ENCODE measurements around the gene EDDM13. TPM values are rescaled to one million over a fixed set of nuclear protein-coding genes. Genes with fewer than 3 reads are reported as not detected.

EDDM13 gene
- total and polyA plus RNA-seq, 2 of the 8 experiments (the other 6 are each of a cell fraction or from before 2014, with no cell fraction given): not detected

DNA sequence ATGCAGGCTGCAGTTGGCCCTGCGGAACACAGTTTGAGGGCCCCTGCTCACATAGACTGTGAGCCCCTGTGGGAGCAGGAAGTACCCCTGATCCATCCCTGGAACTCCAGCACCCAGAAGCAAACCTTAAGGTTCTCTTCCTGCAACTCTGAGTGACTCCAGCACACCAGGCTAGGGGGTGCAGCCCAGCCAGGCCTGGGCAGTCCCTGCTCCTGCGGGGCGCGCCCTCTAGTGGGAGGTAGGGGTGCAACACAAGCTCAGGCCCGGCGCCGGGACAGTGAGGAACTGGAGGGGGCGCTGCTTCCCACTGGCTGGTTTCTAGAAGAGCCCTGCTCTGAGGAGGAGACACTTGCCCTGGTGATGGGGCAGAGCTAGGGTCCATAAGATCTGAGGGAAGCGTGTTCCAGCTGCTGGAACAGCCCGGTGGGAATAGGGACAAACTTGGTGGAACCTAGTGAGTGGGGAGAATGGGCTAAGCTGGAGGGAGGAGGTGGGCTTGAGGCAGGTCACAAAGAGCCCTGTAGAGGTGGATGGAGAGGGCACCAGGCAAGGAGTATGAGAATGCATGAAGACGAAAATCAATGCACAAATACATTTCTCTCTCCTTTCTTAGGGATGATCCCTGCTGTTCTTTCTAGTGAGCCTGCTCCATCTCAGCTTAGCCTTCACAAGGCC, 37.1 kb downstream of the EDDM13 start (continued):
- TF ChIP-seq, protein P1, sequence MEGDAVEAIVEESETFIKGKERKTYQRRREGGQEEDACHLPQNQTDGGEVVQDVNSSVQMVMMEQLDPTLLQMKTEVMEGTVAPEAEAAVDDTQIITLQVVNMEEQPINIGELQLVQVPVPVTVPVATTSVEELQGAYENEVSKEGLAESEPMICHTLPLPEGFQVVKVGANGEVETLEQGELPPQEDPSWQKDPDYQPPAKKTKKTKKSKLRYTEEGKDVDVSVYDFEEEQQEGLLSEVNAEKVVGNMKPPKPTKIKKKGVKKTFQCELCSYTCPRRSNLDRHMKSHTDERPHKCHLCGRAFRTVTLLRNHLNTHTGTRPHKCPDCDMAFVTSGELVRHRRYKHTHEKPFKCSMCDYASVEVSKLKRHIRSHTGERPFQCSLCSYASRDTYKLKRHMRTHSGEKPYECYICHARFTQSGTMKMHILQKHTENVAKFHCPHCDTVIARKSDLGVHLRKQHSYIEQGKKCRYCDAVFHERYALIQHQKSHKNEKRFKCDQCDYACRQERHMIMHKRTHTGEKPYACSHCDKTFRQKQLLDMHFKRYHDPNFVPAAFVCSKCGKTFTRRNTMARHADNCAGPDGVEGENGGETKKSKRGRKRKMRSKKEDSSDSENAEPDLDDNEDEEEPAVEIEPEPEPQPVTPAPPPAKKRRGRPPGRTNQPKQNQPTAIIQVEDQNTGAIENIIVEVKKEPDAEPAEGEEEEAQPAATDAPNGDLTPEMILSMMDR (IDR thresholded peaks at IDR 0.05; ENCODE audit: control extremely low read depth in 1 of 3, insufficient read depth in 1 of 3, low read depth in 1 of 3, low read length in 3 of 3): peak; percentile 100
- 0 out of 2 replicates have a peak, but pooled peaks have one; percentile 14 for TF ChIP-seq SP1 (IDR thresholded peaks at IDR 0.05; ENCODE audit: low read depth, low read length)
- TF ChIP-seq YY1 (IDR thresholded peaks at IDR 0.05; ENCODE audit: low read depth, low read length): peak; percentile 69; the same call in 1 of the 2 replicates
- TF ChIP-seq NANOG (IDR thresholded peaks at IDR 0.05; ENCODE audit: insufficient read depth, low read depth, low read length, poor library complexity, severe bottlenecking): peak; percentile 43
- peak; percentile 72 for TF ChIP-seq TAF7 (optimal IDR thresholded peaks at IDR 0.05; ENCODE audit: borderline replicate concordance, low read depth, low read length)
- TF ChIP-seq RAD21 (IDR thresholded peaks at IDR 0.05 in 1 of 2, conservative IDR thresholded peaks at IDR 0.05 in 1 of 2; ENCODE audit: low read depth in 2 of 2, low read length in 2 of 2): peak; percentile 76 to 87
- TF ChIP-seq NRF1 (IDR thresholded peaks at IDR 0.05; ENCODE audit: low read depth, low read length): no peak
- TF ChIP-seq CREB1 (IDR thresholded peaks at IDR 0.05): peak; percentile 37; the same call in 1 of the 2 replicates
- TF ChIP-seq KDM4A (IDR thresholded peaks at IDR 0.05; ENCODE audit: low read depth, low read length, severe bottlenecking): no peak
- TF ChIP-seq GTF2F1 (IDR thresholded peaks at IDR 0.05; ENCODE audit: borderline replicate concordance, low read depth, low read length): no peak
- peak; percentile 75; the same call in 1 of the 2 replicates for TF ChIP-seq JUND (IDR thresholded peaks at IDR 0.05; ENCODE audit: low read length)
- TF ChIP-seq, protein P2, sequence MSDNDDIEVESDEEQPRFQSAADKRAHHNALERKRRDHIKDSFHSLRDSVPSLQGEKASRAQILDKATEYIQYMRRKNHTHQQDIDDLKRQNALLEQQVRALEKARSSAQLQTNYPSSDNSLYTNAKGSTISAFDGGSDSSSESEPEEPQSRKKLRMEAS (IDR thresholded peaks at IDR 0.05): 0 out of 2 replicates have a peak, but pooled peaks have one; percentile 16
